GM19239 (cell line): ENCODE measurements around the gene CTIF.

ENCODE experiments used
- DNase-seq: peaks from one replicate; pipeline ENCODE4 v3.0.0; 2011; ENCODE audit warnings: low spot score; ENCODE audit not compliant: insufficient read length
- FAIRE-seq: peaks from 2 replicates; lab custom pipeline; 2011; peaks lifted over from hg19 to GRCh38; lab: Jason Lieb, UNC

CTIF gene

GRCh38 chr18:48832938-48833700, 294.3 kb downstream of the CTIF start:
- FAIRE-seq, result peak; percentile 90
- no peak for DNase-seq

- FAIRE-seq, result peak; percentile 99
- peak; percentile 78 for DNase-seq
These were observed 295.0 kb downstream of the CTIF start for GRCh38 chr18:48833701-48834412.

- peak; percentile 58 for DNase-seq
- FAIRE-seq, result no peak
These were observed 295.7 kb downstream of the CTIF start for GRCh38 chr18:48834413-48835031.

- FAIRE-seq, result no peak
- no peak for DNase-seq
These were observed 296.3 kb downstream of the CTIF start for GRCh38 chr18:48835119-48835518.

- no peak for DNase-seq
- FAIRE-seq, result no peak
These were observed 296.9 kb downstream of the CTIF start for GRCh38 chr18:48835745-48836170.

- no peak for DNase-seq
- no peak for FAIRE-seq
These were observed 297.5 kb downstream of the CTIF start for GRCh38 chr18:48836231-48836805.

- FAIRE-seq, result no peak
- DNase-seq, result no peak
These were observed 298.2 kb downstream of the CTIF start for GRCh38 chr18:48836806-48837615.

- DNase-seq (no peak), FAIRE-seq (no peak)
These were observed 298.8 kb downstream of the CTIF start for GRCh38 chr18:48837676-48838075.

- no peak for FAIRE-seq
- DNase-seq, result no peak
These were observed 299.4 kb downstream of the CTIF start for GRCh38 chr18:48838166-48838775.

GRCh38 chr18:48838921-48839818, 300.3 kb downstream of the CTIF start:
- FAIRE-seq, result no peak
- no peak for DNase-seq

GRCh38 chr18:48839819-48840490, 301.1 kb downstream of the CTIF start:
- FAIRE-seq (no peak), DNase-seq (no peak)

GRCh38 chr18:48840491-48840877, 301.7 kb downstream of the CTIF start:
- DNase-seq, result no peak

GRCh38 chr18:48841381-48842258, 302.8 kb downstream of the CTIF start:
- DNase-seq (no peak), FAIRE-seq (no peak)

More at GRCh38 chr18:48840491-48840877, 301.7 kb downstream of the CTIF start:
- FAIRE-seq, result no peak

GRCh38 chr18:48842259-48843061, 303.6 kb downstream of the CTIF start:
- FAIRE-seq (no peak), DNase-seq (no peak)

- no peak for FAIRE-seq
- no peak for DNase-seq
These were observed 304.3 kb downstream of the CTIF start for GRCh38 chr18:48843162-48843561.

GRCh38 chr18:48843596-48843995, 304.8 kb downstream of the CTIF start:
- DNase-seq (no peak), FAIRE-seq (no peak)
